GM12892 (cell line): Measurements from ENCODE around the gene TUB.

ENCODE experiments used
- POLR2A ChIP-seq: IDR thresholded peaks from 2 replicates; pipeline ENCODE4 v1.6.1; 2011; ENCODE audit warnings: low read depth, low read length, control low read depth
- POLR2AphosphoS5 ChIP-seq: IDR thresholded peaks from 2 replicates; pipeline ENCODE4 v1.6.1; 2011; ENCODE audit warnings: low read depth, low read length, control low read depth

DNA sequence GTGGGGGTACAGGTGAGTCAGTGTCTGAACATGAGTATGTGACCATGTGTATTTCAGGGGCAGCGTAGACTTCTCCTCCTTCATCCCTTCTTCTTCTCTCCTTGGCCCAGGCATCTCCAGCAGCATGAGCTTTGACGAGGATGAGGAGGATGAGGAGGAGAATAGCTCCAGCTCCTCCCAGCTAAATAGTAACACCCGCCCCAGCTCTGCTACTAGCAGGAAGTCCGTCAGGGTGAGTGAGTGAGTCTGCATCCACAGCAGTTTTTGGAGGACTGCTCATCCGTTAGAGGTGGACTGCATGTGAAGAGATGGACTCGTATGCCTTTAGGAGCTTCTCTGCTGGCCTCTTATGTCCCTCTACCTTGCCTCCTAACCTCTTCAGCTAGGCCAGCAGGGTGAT is 15.6 kb downstream of the TUB start:
- TF ChIP-seq POLR2A (no peak), POLR2AphosphoS5 (no peak)
